Measurements from ENCODE around the gene ANKMY1. TPM values are rescaled to one million over a fixed set of nuclear protein-coding genes. Genes with fewer than 3 reads are reported as not detected.

ANKMY1 gene
- total and polyA plus RNA-seq, 2 experiments from 2014 or later, result 2.3 to 8.9 TPM

GRCh38 chr2:240522406-240522805 is 35.4 kb downstream of the ANKMY1 start:
- Histone ChIP-seq H3K27ac (ENCODE audit: low read depth) (no peak overlapping the region), H3K36me3 (ENCODE audit: insufficient read depth) (no peaks in the 10 kb centered on the region), H3F3A (replicated peaks; ENCODE audit: low read depth) (no peaks in the 10 kb centered on the region), H4K20me1 (replicated peaks; ENCODE audit: insufficient read depth) (no peaks in the 10 kb centered on the region), H2AFZ (no peak overlapping the region), H3K4me3 (no peak overlapping the region), H3K4me1 (ENCODE audit: insufficient read depth) (peaks cover 7% of the 10 kb centered on the region), H3K9me2 (ENCODE audit: insufficient read depth) (peaks cover 3% of the 10 kb centered on the region; the same call in 1 of the 2 replicates), H3K79me2 (replicated peaks; ENCODE audit: insufficient read depth) (no peaks in the 10 kb centered on the region), H3K27me3 (ENCODE audit: insufficient read depth) (peaks cover 17% of the 10 kb centered on the region), H3K4me2 (no peak overlapping the region)
- Mint-ChIP-seq H3K36me3 (ENCODE audit: low read depth) (peaks cover 50% of the 10 kb centered on the region), H3K4me1 (peaks cover 19% of the 10 kb centered on the region), H3K27me3 (ENCODE audit: insufficient read depth, low read depth, poor library complexity) (peaks cover 23% of the 10 kb centered on the region), H3K27ac (no peak overlapping the region), H3K4me3 (no peak overlapping the region), H3K9me3 (peaks cover 52% of the 10 kb centered on the region)
- no peak for TF ChIP-seq REST (IDR thresholded peaks at IDR 0.05; ENCODE audit: unreplicated experiment)
- no peak for TF ChIP-seq ETS1 (IDR thresholded peaks at IDR 0.05)
- no peak for TF ChIP-seq POLR2AphosphoS5 (IDR thresholded peaks at IDR 0.05; ENCODE audit: low read depth)
- TF ChIP-seq ZNF331 (CRISPR knock-in tag; IDR thresholded peaks at IDR 0.05; ENCODE audit: low read depth), result no peak
- TF ChIP-seq NANOG (IDR thresholded peaks at IDR 0.05; ENCODE audit: borderline replicate concordance), result no peak
- TF ChIP-seq STAT1 (IDR thresholded peaks at IDR 0.05; ENCODE audit: unreplicated experiment), result no peak
- TF ChIP-seq ZNF114 (CRISPR knock-in tag; IDR thresholded peaks at IDR 0.05), result no peak
- TF ChIP-seq ZNF462 (CRISPR knock-in tag; IDR thresholded peaks at IDR 0.05), result no peak
- TF ChIP-seq JUNB (IDR thresholded peaks at IDR 0.05; ENCODE audit: unreplicated experiment), result no peak
- TF ChIP-seq CREB1 (CRISPR knock-in tag; IDR thresholded peaks at IDR 0.05; ENCODE audit: low read depth), result no peak
- TF ChIP-seq EZH2 (IDR thresholded peaks at IDR 0.05; ENCODE audit: low read depth, unreplicated experiment), result no peak
- TF ChIP-seq EZH2phosphoT487 (IDR thresholded peaks at IDR 0.05; ENCODE audit: unreplicated experiment), result no peak
- no peak for TF ChIP-seq CTCF (conservative IDR thresholded peaks at IDR 0.05; ENCODE audit: low read depth in 2 of 2)
- DNase-seq (ENCODE audit: low spot score), result no peak
- ATAC-seq, result no peak
